GM19463 (cell line): ENCODE results near the gene STEAP3.

ENCODE experiments used
- ATAC-seq: cut with Tn5 transposase; IDR thresholded peaks from one replicate; pipeline ENCODE4 v1.9.1; 2021; ENCODE audit warnings: mild to moderate bottlenecking, moderate library complexity; ENCODE audit not compliant: unreplicated experiment

STEAP3 gene

DNA sequence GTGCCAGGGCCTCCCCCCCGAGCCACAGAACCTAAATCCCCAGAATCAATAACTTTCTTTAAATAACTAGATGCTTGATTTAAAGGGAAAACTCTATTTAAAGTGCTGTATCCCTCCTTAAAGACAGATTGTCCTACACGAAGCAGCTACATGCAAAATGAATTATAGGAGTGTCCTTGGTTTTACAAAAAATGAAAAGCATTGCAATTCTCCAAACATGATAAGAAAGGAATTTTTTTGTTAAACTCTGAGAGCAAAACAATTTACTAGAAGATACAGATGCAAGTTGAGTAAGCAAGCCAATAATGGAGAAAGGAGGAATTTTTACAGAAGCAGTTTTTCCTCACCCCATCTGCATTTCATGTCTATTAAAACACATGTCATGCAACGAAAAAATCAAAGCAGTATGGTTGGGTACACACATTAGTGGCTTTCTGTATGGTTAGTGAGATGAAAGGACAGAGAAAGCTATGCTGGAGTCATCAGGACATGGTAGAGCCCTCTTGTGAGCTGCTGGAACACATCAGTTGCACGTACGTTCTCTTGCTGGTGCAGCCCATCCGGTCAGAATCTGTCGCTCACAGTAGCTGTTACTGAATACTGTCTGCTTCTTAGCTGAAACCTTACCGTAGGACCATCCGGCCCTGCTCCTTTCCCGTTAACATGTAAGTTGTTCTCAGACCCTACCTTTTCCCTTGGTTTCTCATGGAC is 25.9 kb upstream of the STEAP3 start:
- ATAC-seq, result no peak

DNA sequence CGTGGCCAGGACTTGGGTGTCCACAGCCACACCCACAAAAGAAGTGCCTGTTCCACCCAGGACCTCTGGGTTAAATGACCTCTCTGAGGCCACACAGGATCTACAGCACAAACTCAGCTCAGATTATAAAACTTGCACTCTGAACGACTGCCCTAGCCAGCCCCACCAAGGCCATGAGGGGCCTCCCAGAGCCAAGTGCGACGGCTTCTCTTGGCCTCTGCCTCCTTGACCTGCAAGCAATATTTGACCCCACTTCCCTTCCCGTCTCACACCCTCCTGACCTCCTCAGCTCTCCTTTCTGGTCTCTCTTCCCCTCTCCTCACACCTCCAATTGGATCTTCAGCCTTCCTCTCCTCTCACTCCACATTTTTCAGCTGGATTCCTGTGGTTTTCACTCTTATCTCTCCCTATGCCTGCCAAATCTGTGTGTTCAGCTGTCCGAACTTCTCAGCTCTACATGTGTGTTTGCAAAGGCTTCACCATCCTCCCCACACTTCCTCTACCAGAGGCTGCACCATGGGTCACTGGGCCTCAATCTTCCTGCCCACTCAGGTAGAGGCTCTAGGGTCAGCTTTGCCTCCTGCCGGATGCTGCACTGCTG is 25.3 kb upstream of the STEAP3 start:
- no peak for ATAC-seq

DNA sequence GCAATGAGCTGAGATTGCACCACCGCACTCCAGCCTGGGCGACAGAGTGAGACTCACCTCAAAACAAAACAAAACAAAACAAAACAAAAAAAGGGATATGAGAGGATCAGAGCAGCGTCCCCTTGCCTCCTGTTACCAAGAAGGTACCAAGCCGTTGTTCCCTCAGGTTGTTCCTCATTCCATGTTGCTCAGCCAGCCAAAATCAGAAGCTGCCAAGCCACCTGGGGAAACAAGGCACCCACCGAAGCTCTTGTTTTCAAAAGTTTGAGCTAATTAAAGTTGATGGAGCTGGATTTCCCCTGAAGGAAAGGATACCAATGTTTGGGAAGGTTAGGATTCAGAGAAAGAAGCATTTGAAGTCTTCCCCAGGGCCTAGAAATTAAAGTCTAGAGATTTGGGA is 21.8 kb upstream of the STEAP3 start:
- ATAC-seq, result no peak

DNA sequence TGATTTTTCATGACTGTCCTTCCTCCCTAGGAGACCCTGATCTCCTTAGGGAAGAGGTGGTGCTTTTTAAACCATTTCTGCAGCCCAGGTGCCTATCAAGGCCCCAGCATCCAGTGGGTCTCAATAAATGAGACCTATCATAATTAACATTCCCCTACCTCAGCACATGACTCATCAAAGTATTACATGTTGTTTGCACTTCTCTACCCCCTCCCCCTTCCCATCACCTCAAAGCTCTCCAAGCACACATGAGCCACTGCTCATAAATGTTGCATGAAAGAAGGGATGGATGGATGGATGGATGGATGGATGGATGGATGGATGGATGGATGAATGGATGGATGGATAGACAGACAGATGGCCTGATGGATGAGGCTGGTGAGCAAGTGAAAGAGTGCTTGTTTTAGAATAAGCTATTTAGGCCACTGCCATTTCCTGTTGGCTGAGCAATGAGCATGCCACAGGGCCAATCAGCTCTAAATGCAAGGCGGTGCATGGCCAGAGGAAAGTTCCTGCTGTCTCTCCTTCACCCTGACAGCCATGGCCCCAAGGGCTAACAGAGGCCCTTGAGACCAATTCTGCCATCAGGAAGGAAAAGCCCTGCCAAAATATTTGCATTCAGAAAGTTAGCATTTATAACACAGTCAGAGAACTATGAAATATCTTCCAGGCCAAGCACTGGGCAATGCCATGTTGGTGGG is 20.9 kb upstream of the STEAP3 start:
- ATAC-seq, result no peak

DNA sequence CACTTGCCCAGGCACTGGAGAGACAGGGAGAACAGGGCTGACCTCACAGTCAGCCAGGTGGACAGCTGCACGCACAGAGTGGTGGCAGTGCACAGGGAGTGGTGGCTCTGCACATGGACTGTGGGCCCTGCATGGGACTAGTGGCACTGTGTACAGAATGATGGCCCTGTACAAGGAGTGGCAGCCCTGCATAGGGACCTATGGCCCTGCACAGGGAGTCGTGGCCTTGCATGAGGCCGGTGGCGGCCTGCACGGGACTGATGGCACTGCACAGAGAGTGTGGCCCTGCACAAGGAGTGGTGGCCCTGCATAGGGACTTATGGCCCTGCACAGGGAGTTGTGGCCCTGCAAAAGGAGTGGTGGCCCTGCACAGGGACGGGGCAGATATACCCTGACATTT is 19.1 kb upstream of the STEAP3 start:
- no peak for ATAC-seq

DNA sequence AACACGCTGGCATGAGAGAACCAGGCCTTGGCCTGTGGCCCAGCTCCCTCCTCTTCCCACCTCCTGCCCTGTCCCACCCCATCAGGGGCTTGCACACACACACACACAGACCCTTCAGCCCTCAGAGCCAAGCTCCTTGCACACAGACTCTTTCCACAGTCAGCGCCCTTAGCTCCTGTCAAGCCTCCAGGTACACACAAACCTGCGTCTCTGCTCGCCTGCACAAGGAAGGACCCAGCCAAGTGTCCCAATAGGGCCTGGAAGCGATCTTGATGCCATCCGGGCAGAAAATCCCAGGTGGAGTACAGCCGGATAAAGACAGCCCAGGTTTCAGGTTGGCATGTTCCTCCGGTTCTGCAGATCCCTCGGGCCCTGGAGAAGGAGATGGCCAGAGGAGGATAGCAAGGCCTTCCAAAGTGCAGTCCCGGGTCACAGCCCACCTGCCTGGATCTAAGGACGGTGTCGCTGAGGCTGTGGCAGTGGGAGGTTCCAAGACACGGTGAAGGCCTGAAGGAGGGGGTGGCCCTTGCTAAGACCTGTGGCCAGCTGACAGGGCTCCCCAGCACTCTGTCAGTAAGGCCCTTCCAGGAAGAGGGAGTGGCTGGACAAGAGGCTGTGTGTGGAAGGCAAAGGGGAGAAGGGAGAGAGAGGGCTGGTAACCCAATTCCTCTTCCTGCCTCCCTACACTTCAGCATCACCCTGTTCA is 18.5 kb upstream of the STEAP3 start:
- ATAC-seq, result no peak

DNA sequence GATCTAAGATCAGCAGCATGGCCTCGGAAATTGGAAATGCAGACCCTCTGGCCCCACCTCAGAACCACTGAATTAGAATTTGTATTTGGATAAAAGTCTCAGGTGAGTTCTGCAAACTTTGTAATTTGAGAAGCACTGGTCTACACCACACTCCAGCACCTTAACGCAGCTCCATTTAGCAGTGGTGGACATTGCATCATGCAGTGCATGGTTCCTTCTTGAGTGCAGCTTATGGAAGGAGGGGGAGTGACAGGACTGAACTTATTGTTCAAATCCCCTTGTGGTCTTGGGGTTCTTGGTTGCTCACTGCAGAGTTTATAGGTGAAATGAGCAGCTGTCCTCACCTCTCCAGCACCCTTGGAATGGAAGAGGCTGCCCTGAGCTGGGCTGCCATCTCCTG is 17.4 kb upstream of the STEAP3 start:
- ATAC-seq, result no peak

DNA sequence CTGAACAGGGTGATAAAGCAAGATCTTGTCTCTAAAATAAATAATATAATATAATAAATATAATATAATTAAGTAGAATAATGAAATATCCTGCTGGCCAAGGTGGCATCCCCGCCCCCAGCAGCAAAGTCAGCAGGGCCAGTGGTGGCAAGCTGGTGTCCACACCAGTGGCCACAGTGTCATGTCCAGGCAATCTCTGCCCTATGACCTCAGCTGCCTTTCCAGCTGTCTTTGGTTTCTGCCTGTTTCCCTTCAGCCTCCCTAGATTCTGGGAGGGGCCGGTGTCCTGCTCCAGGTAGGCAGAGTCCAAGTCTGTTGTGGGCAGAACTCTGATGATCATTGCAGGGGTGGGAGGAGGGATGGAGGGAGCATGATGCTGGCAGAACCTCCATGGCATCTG is 16.2 kb upstream of the STEAP3 start:
- ATAC-seq, result no peak

DNA sequence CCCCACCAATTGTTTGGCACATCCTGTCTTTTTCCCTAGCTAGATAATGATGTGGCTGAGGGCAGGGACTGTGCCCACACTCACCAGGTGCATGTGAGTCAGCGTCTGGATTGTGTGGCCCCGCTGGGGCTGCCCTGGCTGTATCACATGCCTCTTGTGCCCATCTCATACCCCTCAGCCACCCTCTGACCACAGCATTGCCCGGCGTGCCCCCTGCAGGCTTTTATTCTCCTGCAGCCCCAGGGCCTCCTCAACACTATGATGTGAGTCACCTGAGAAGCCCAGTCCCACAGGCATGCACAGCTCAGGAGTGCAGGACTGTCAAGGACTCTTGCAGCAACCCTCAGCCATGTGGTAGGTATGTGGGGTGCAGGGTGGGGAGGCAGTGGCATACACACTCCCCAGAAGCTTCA is 14.8 kb upstream of the STEAP3 start:
- no peak for ATAC-seq

DNA sequence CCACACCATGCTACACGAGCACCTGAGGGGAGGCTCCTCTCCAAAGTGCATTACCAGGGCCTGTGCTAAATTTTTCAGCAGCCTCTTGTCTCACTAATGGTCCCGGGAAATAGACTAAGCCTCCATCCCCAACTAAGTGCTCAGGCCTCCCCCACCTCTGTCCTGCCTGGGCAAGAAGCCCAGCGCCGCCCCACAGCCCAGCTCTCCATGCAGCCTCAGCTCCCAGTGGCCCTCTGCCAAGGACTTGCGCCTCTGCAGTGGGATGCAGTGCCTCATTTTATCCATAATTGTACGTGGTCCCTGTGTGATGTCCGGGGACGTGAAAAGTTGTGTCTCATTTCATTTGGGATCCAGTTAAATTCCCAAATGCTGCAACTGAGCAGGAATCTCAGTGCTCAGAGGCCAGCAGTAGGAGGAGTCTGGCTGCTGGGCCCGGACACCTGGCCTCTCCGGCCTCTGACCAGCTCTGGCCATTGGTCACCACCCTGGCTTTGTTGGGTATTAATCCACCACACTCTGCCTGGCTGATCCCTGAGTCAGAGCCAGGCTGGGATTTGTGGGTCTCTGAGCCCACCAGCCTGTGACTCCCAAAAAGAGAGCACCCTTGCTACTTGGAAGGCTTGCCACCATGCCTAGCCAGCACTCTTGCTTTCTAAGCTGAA is 11.4 kb upstream of the STEAP3 start:
- ATAC-seq, result no peak

DNA sequence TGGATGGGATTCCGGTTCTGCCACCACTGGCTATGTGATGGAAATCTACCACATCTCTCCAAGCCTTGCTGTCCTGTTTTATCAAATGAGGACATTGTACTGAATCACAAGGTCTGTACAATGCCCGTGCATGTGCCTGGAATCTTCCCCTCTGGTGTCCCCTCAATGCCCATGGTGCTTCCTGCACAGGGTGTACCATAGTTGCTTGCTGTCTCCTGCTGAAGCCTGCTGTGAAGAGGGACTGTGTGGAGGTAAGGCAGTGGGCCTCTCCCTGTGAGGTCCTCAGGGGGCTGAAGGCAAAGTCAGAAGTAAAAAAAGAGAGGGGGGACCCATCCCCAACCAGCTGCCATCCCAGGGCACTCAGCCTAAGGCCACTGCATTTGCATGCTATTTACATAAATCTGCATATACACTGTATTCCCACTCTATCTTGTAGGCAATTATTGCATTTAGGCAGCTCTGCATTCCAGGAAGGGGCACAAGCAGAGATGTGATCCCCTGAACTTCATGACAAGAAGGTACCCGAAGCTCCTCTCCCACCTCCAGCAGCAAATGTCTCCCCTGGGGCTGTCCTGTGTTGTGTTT is 9.1 kb upstream of the STEAP3 start:
- ATAC-seq, result no peak

DNA sequence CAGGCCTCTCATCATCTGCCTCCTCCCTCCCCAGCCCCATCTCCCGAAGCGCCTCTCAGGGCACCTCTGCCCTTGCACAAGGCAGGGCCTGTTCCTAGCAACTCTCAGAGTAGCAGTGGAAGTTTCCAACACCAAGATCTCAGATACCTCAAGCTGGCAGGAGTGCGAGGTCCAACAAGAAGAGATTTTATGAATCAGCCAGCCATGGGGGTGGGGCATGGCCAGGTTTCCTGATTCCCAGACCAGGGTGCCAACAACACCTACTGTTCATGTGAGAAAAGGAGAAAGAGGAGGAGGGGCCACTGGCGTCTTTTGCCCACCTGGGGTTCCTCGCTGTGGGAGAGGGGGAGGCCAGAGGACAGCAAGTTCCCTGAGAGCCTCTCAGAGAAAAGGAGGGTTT is 6.6 kb upstream of the STEAP3 start:
- no peak for ATAC-seq

DNA sequence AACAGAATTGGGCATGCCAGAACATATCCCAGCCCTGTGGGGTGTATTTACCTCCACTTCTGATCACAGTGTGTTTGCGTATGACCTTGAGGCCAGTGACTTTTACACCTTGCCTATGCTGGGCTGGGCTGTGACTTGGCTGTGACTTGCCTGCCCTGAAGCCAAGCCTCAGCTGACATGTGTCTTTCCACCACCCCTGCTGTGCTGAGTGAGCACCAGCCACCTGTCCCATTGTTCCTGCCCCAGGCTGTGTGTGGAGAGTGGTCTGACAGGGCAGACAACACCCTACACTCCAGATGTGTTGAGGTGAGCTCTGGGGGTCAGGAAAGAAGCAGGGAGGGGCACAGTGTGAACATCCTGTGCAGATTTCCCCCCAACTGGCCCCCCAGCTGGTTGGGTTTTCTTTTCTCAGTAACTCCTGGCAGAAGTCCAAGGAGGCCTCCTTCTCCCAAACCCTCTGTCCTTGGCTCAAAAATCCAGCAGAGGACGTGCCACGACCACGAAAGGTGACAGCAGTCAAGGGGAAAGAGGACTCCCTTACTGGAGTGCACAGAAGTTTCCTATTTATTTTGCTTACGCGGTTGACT is 5.1 kb upstream of the STEAP3 start:
- no peak for ATAC-seq

DNA sequence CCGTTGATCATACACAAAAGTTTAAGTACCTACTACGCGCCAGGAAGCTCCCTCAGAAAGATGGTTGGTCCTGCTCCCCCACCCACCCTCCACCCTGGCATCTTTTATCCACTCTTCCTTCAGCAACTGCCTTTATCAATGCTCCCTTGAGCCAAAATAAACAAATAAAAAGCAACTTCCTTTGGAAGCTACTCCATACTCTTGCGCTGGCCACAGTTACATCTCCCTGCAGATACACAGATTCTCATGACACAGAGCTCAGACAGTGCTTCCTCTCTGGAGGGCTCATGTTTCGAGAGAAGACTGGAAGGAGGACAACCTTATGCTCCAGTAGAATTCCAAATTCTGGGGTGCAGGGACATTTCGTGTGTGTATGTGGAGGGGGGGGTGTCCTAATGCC is 3.8 kb upstream of the STEAP3 start:
- no peak for ATAC-seq

DNA sequence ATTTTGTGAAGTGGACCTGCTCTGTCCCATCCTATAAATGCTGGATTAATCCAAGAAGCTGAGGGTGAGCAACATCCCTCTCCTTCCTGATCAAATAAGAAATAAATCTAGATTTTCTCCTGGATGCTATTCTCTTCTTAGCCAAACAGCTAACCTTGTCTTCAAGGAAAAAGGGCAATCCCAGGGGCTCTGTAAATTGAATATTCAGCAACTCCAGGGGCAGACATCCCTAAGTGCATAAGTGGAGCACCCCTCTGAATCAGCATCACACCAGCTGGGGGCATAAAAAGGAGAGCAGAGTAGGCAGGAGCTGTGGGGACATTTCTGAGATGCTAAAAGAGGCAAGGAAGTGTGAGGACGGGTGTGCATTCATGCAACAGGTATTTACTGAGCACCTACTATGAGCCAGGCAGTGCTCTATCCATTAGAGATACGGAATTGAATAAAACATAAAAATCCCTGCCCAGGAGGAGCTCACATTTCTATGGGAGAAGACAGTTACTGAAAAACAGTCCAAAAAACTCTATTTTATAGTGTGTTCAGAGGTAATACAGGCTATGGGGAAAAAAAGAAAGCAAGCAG is 2.8 kb upstream of the STEAP3 start:
- ATAC-seq, result no peak

DNA sequence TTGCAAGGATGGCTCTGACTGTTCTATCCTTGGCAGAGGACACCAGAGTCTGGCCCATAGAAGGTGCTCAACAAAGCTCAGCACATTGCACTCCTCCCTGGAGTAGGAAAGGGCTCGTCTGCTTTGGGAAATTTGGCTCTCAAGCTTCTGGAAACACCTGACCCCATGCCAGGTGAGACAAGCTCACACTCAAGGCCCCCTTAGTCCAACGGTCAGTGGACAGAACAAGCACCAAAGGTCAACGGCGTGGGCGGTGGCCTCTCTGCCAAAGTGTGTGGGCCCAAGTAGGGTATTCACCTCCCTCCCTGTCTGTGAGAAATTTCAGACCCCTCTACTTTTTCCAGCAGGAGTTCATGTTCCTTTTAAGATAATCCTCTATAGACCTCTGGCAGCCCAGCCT is 2.0 kb upstream of the STEAP3 start:
- no peak for ATAC-seq

DNA sequence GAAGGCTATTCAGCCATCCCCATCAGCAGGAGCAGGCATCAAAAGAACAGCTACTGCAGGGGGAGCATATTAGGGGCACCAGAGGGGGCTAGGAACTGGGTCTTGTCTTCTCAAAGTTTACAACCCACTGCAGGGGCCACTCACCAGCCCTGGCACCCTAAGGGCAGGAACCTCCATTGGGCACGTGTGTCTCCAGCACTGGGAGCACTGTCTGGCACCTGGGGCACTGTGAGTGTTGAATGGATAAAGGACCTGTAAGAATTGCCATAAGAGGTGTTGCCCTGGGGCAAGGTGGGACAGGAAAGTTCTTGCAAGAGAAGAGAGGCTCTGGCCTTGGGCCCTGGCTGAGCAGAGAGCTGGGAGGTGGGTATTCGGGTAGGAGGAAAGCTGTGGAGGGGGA is 1.4 kb upstream of the STEAP3 start:
- no peak for ATAC-seq

DNA sequence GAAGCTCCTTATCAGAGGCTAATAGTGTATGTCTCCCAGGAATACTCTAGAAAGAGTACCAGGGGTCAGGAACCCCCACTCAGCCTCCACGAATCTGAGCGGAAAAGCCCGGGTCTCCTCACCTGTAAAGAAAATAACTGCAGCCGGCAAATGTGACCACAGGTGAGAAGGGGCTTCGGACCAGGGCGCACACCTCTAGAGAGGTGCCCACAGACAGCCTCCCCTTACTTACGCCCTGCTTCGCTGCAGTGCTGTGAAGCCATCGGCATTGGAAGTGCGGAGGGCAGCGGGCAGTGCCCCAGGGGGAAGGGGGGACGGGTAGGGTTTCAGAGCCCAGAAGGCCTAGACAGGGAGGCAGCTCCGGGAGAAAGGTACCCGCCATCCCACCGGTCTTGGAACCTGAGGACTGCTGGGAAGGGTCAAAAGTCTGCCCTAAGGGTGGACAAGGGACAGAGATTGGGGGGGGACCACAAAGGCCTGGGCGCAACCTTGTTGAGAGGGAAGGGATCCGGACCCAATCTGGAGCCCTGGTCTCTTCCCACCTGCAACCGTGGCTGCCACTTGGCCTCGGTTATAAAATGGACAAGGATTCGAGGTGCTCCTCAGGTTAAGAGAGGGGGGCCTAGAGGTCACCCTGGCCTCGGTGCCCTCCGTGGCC is 642 bp upstream of the STEAP3 start:
- no peak for ATAC-seq

DNA sequence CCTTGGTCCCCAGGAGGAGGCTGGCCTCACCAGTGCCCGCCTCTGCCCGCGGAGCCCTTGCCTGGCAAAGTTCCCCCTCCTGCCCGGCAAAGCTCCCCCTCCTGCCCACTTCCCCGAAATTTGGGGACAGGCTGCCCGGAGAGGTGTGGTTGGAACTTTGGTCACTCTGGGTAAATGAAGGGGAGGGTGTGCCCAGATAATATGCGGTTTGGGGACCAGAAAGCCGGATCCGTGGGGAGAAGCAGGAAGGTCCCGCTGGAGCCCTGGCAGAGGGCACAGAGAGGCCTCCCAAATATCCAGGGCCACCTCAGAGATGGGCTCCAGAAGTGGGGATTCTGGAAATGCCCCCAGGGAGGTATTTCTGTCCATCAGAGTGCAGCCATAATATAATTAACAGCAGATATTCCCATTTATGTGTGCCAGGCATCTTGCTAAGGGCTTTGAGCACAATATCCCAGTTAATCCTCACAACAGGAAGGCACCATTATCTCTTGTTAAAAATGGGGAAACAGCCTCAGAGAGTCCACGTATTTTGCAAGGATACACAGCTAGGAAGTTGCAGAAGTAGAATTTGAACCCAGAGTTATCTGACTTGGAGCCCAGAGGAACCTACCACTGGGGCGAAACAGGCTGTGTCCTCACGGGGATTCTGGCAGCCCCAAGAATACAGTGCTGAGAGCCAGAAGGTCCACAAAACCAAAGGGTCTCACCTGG is 914 bp downstream of the STEAP3 start:
- no peak for ATAC-seq
